Transverse colon (tissue), 4 donors: ENCODE data around the gene PACRG. TPM values are rescaled to one million over a fixed set of nuclear protein-coding genes. Genes with fewer than 3 reads are reported as not detected.

Experiments used
- DNase-seq: peaks from one replicate; pipeline ENCODE4 v3.0.0-alpha.2; 2019
- H3K27ac ChIP-seq, 4 donors: fragments of 200-600 bp; sonication (generic); 2 replicates each; pipeline ENCODE4 v1.5.1; 2016 to 2018; ENCODE audit warnings: inconsistent platforms in 4 of 4
- H3K27me3 ChIP-seq: fragments of 200-600 bp; sonication (generic); 2 replicates; pipeline ENCODE4 v1.5.1; 2017; ENCODE audit warnings: inconsistent platforms
- H3K36me3 ChIP-seq, 4 donors: fragments of 200-600 bp; sonication (generic); 2 replicates each; pipeline ENCODE4 v1.5.1; 2017 to 2019; ENCODE audit warnings: inconsistent platforms in 4 of 4
- H3K4me1 ChIP-seq, 4 donors: fragments of 200-600 bp; sonication (generic); 2 replicates each; pipeline ENCODE4 v1.5.1; 2017 to 2020; ENCODE audit warnings: inconsistent platforms in 4 of 4
- H3K4me3 ChIP-seq, 4 donors: fragments of 200-600 bp; sonication (generic); 1 replicate in 1 of 4; 2 replicates in 3 of 4; pipeline versions ENCODE4 v1.5.1 to v1.6.1; 2017 to 2019; ENCODE audit warnings: inconsistent platforms in 4 of 4
- H3K9me3 ChIP-seq, 2 donors: fragments of 200-600 bp; sonication (generic); 2 replicates each; pipeline ENCODE4 v1.5.1; 2017 to 2019; ENCODE audit warnings: inconsistent platforms in 2 of 2
- CTCF ChIP-seq, 5 experiments: fragments of 200-600 bp in 3 of 5; fragments of 450-650 bp in 2 of 5; sonication (generic) in 3 of 5; IDR thresholded peaks; 1 replicate in 2 of 5; 2 replicates in 3 of 5; pipeline ENCODE4 v1.5.1; 2016 to 2017; ENCODE audit warnings: antibody characterized with exemption in 5 of 5, inconsistent platforms in 3 of 5, mild to moderate bottlenecking in 2 of 5, moderate library complexity in 1 of 5
- EP300 ChIP-seq: sonication (generic); formaldehyde crosslinking; IDR thresholded peaks from one replicate; pipeline ENCODE4 v1.6.1; 2017; ENCODE audit warnings: antibody characterized with exemption, low read depth
- POLR2A ChIP-seq: fragments of 450-650 bp; IDR thresholded peaks from one replicate; pipeline ENCODE4 v1.6.1; 2016; ENCODE audit warnings: antibody characterized with exemption, mild to moderate bottlenecking, moderate library complexity
- POLR2AphosphoS5 ChIP-seq, 3 donors: sonication (generic); formaldehyde crosslinking; IDR thresholded peaks; one replicate each; pipeline ENCODE4 v1.6.1; 2016; ENCODE audit warnings: antibody characterized with exemption in 3 of 3
- WGBS, 2 donors: methylation state at CpG; one replicate each; pipeline ENCODE4 v1.1.5; 2018; ENCODE audit warnings: low coverage in 1 of 2; 5-methylcytosine and 5-hydroxymethylcytosine counted together
- in situ Hi-C, 4 donors: fragments of 200-750 bp; cut with MboI; loops; one replicate each; pipeline versions ENCODE4 v1.15.0 to v1.15.1; 2017; ENCODE audit warnings: low sequenced_read_pairs in 3 of 4, low pct_ligation_motif_present in 1 of 4, low pct_unique_long_range_greater_than_20kb in 1 of 4
- intact Hi-C: fragments of 100-400 bp; cut with DNase I; formaldehyde crosslinking; loops from one replicate; pipeline ENCODE4 v1.15.1; 2023; ENCODE audit warnings: low total_unique reads
- total RNA-seq, 4 donors: library from RNA; depleted of rRNA; stranded (reverse); fragments of >200 nt; gene quantifications; one replicate each; pipeline ENCODE4 v1.1.0, GENCODE V29; 2016

The PACRG gene
- total RNA-seq, 4 donors from 2014 or later: 1.2 to 13.8 (median 1.4) TPM; not detected in 1

DNA sequence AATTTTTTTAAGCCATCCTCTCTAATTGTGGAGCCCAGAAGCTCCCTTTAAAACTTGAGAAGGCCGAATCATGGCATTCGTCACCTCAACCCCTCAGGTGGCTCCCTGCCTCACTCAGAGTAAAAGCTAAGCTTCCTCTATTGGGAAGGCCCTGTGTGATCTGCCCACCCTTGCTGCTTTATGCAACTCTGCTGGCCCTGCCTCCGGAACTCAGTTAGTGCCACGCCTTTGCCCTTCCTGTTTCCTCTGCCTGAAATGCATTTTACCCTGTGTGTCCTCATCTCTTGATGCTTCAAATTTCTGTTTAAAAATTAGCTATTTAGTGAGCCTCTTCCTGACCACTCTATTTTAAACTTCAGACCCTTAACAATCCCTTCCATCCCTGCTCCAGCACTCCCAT lies 5.7 kb downstream of the PACRG start:
- no peak overlapping the region for H3K4me3 ChIP-seq
- intact Hi-C loops: no loop called here
- in situ Hi-C loops: loop anchor here in 1 of 4 donors (25.0 kb wide), 1 partner anchor 1321 kb away; no protein-coding TSS in a partner anchor
- TF ChIP-seq EP300 (no peak), CTCF (IDR thresholded peaks at IDR 0.05) (no peak), POLR2AphosphoS5 (IDR thresholded peaks at IDR 0.05) (no peak), POLR2A (no peak)
- no peaks in the 10 kb centered on the region for H3K27me3 ChIP-seq
- 62 to 69% methylated on average over 4 of the region's 4 CpGs for WGBS, 2 donors
- no peaks in the 10 kb centered on the region for H3K36me3 ChIP-seq
- no peak overlapping the region for H3K27ac ChIP-seq
- no peaks in the 10 kb centered on the region for H3K4me1 ChIP-seq
- H3K9me3 ChIP-seq: no peaks in the 10 kb centered on the region
- DNase-seq: no peak

DNA sequence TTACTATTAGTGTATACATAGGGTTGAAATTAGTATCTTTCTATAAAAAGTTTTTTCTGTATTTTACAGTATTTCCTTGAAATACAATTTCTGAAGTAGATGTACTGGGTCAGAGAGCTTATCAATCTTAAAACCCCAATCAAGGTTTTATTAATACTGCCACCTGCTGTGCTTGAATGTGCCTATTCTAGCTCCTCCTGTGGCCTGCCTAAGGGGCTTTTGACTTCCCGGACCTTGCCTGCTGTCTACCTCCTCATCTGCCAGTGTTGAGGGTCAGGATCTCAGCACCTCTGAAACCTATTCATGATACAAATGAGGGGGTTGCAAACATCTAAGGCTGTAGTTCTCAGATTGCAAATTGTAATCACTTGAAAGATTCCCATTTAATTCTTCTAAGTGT lies 9.2 kb downstream of the PACRG start:
- WGBS, 2 donors: 57% methylated on average over 1 of the region's 1 CpG; no CpG with 5 or more reads in 1 of the 2 donors

DNA sequence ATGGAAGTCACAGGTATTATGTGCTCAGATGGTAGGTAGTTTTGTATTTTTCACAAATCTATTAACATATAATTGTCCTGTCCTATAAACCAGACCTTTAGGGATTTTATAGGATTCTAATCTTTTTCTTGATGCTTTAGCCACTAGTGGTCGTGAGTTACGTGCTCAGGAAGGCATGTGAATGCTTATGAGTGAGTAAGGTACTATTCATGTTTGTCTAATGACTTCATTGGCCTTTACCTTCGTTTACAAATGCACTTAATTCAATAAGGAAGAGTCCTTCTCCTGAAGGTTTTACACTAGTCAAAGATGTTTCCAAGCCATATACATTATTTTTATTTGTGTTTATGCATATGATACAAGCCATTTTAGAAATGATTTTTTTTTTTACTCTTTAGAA lies 23.0 kb downstream of the PACRG start:
- H3K27ac ChIP-seq: no peak overlapping the region
- H3K27me3 ChIP-seq: no peaks in the 10 kb centered on the region
- no peaks in the 10 kb centered on the region for H3K36me3 ChIP-seq
- no peak overlapping the region for H3K4me3 ChIP-seq
- H3K4me1 ChIP-seq: no peaks in the 10 kb centered on the region
- intact Hi-C loops (no loop called here), in situ Hi-C loops (no loop called here)
- H3K9me3 ChIP-seq: no peaks in the 10 kb centered on the region
- WGBS, 2 donors: 45 to 73% methylated on average over 3 of the region's 3 CpGs
- DNase-seq: no peak
- TF ChIP-seq POLR2A (no peak), EP300 (no peak), CTCF (IDR thresholded peaks at IDR 0.05) (no peak), POLR2AphosphoS5 (IDR thresholded peaks at IDR 0.05) (no peak)

More for the DNA sequence above, 9.2 kb downstream of the PACRG start:
- no peak overlapping the region for H3K27ac ChIP-seq
- H3K27me3 ChIP-seq: no peaks in the 10 kb centered on the region
- no peak for TF ChIP-seq POLR2AphosphoS5 (IDR thresholded peaks at IDR 0.05)
- TF ChIP-seq POLR2A: no peak
- peak in 3 of 5 experiments; percentile 9 to 24 (median 19) for TF ChIP-seq CTCF (IDR thresholded peaks at IDR 0.05)
- no peak for TF ChIP-seq EP300
- intact Hi-C loops: no loop called here
- in situ Hi-C loops: loop anchor here in 1 of 4 donors (25.0 kb wide), 1 partner anchor 1325 kb away; no protein-coding TSS in a partner anchor
- no peaks in the 10 kb centered on the region for H3K4me1 ChIP-seq
- H3K4me3 ChIP-seq: no peak overlapping the region
- no peaks in the 10 kb centered on the region for H3K36me3 ChIP-seq
- DNase-seq: no peak
- no peaks in the 10 kb centered on the region for H3K9me3 ChIP-seq

DNA sequence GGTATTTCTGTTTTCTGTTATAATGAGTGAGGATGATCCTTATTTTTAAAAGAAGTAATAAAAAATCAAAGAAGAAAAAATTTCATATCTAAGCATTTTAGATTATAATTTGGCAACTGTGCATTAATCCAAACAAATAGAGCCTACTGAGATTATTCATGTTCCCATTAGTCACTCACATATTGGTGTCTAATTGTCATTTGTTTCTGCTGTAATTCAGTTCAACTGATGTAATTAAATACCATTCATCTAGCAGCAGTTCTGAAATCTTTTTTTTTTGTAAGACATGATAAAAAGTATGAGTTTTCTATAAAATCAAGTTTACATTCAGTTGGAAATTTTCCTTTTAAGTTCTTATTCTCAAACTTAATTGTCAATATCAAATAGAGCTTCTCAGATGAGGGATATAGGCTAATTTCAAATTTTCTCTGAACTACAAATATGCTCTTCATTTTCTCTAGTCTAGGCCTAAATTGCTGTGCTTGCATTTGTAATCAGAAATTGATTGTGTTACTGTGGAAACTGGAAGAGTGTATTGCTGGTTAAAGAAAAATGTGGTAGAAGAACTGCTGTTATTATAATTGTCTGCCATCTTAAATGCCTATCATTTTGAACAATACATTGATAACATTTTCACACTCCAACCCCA lies 23.6 kb downstream of the PACRG start:
- no peaks in the 10 kb centered on the region for H3K4me1 ChIP-seq
- no peak overlapping the region for H3K4me3 ChIP-seq
- in situ Hi-C loops: no loop called here
- H3K9me3 ChIP-seq: no peaks in the 10 kb centered on the region
- intact Hi-C loops: no loop called here
- no peaks in the 10 kb centered on the region for H3K36me3 ChIP-seq
- H3K27ac ChIP-seq: no peak overlapping the region
- no peaks in the 10 kb centered on the region for H3K27me3 ChIP-seq
- DNase-seq: no peak
- TF ChIP-seq POLR2A: no peak
- TF ChIP-seq POLR2AphosphoS5 (IDR thresholded peaks at IDR 0.05): no peak
- TF ChIP-seq EP300: no peak
- no peak for TF ChIP-seq CTCF (IDR thresholded peaks at IDR 0.05)
